A549 (cell line): Measurements from ENCODE around the gene TOP3B. TPM values are rescaled to one million over a fixed set of nuclear protein-coding genes. Genes with fewer than 3 reads are reported as not detected.

Experiments used
- ATAC-seq, 2 experiments: fragments of 200-7000 bp in 1 of 2; fragments of >200 bp in 1 of 2; cut with Nextera tagmentation in 1 of 2; cut with Tn5 transposase in 1 of 2; 3 replicates each; pipeline versions ENCODE4 v1.8.0 to v1.9.1; 2018 to 2020; ENCODE audit warnings: mild to moderate bottlenecking in 1 of 2, moderate library complexity in 1 of 2
- CTCF ChIA-PET: fragments of 300-600 bp; sonication (Branson Sonifier 250); formaldehyde crosslinking; extraction: SDS; loops from one replicate; lab custom pipeline; 2021; ENCODE audit warnings: antibody characterized with exemption, inconsistent platforms; lab: Yijun Ruan, JAX
- POLR2A ChIA-PET: fragments of 350-600 bp; formaldehyde crosslinking; extraction: SDS; loops from one replicate; lab custom pipeline; 2021; ENCODE audit warnings: antibody characterized with exemption, inconsistent platforms; lab: Yijun Ruan, JAX
- DNase-seq, 2 experiments: peaks; one replicate each; pipeline versions ENCODE4 v3.0.0 to v3.0.0-alpha.2; 2011 to 2016; ENCODE audit warnings: low read depth in 1 of 2, low spot score in 1 of 2
- FAIRE-seq: peaks from 2 replicates; lab custom pipeline; 2011; peaks lifted over from hg19 to GRCh38; lab: Jason Lieb, UNC
- H3K27ac ChIP-seq, 2 experiments: fragments of >200 bp; sonication (Bioruptor Twin); formaldehyde crosslinking; 3 replicates each; pipeline ENCODE4 v1.5.1; 2016 to 2017
- H3K4me1 ChIP-seq: fragments of >200 bp; sonication (Bioruptor Twin); formaldehyde crosslinking; 3 replicates; pipeline ENCODE4 v1.6.1; 2016
- H3K4me2 ChIP-seq: fragments of >200 bp; sonication (Bioruptor Twin); formaldehyde crosslinking; 3 replicates; pipeline ENCODE4 v1.6.1; 2016
- H3K4me3 ChIP-seq: fragments of >200 bp; sonication (Bioruptor Twin); formaldehyde crosslinking; 3 replicates; pipeline ENCODE4 v1.5.1; 2016
- H3K9me3 ChIP-seq: fragments of >200 bp; sonication (Bioruptor Twin); formaldehyde crosslinking; 3 replicates; pipeline ENCODE4 v1.6.1; 2016
- BHLHE40 ChIP-seq: IDR thresholded peaks from 2 replicates; pipeline ENCODE4 v1.6.1; 2012; ENCODE audit warnings: low read depth, low read length, inconsistent platforms
- CHD4 ChIP-seq: fragments of 200-600 bp; sonication (generic); IDR thresholded peaks from 2 replicates; pipeline ENCODE4 v1.6.1; 2016; ENCODE audit warnings: antibody characterized with exemption, mild to moderate bottlenecking, borderline replicate concordance
- EP300 ChIP-seq, 2 experiments: fragments of >200 bp; sonication (Bioruptor Twin); formaldehyde crosslinking; IDR thresholded peaks; 2 replicates in 1 of 2; 3 replicates in 1 of 2; pipeline ENCODE4 v1.6.1; 2016 to 2017
- FOSB ChIP-seq: fragments of 250-450 bp; sonication (Bioruptor Pico); IDR thresholded peaks from 2 replicates; pipeline ENCODE4 v1.5.0; 2020; ENCODE audit warnings: mild to moderate bottlenecking, moderate library complexity
- FOXS1 ChIP-seq: fragments of 250-450 bp; sonication (Bioruptor Pico); IDR thresholded peaks from 2 replicates; pipeline ENCODE4 v1.5.0; 2020; ENCODE audit warnings: mild to moderate bottlenecking, moderate library complexity
- GATA3 ChIP-seq: IDR thresholded peaks from 2 replicates; pipeline ENCODE4 v1.6.1; 2012; ENCODE audit warnings: borderline replicate concordance
- HES2 ChIP-seq: fragments of >200 bp; sonication (Bioruptor Twin); formaldehyde crosslinking; IDR thresholded peaks from 2 replicates; pipeline ENCODE4 v1.6.1; 2016
- HOXA7 ChIP-seq: fragments of 250-450 bp; sonication (Bioruptor Pico); IDR thresholded peaks from 2 replicates; pipeline ENCODE4 v1.5.0; 2020; ENCODE audit warnings: mild to moderate bottlenecking, moderate library complexity
- KDM5A ChIP-seq: fragments of 200-600 bp; sonication (generic); IDR thresholded peaks from 2 replicates; pipeline ENCODE4 v1.6.1; 2016; ENCODE audit warnings: antibody characterized with exemption, mild to moderate bottlenecking
- NPAS2 ChIP-seq: fragments of 250-450 bp; sonication (Bioruptor Pico); IDR thresholded peaks from 2 replicates; pipeline ENCODE4 v1.8.0; 2022; ENCODE audit warnings: mild to moderate bottlenecking, moderate library complexity, borderline replicate concordance
- POLR2AphosphoS2 ChIP-seq: conservative IDR thresholded peaks from 2 replicates; pipeline ENCODE4 v1.6.1; 2012; ENCODE audit warnings: low read length, improper control_type of control experiment, inconsistent platforms
- RNF2 ChIP-seq: fragments of 200-600 bp; sonication (generic); IDR thresholded peaks from 2 replicates; pipeline ENCODE4 v1.6.1; 2016; ENCODE audit warnings: low read depth, mild to moderate bottlenecking, antibody characterized with exemption, moderate library complexity, borderline replicate concordance
- SMC3 ChIP-seq: fragments of >200 bp; sonication (Bioruptor Twin); formaldehyde crosslinking; IDR thresholded peaks from 3 replicates; pipeline ENCODE4 v1.6.1; 2018; ENCODE audit warnings: inconsistent platforms
- SREBF2 ChIP-seq: fragments of 450-650 bp; IDR thresholded peaks from 2 replicates; pipeline ENCODE4 v1.6.1; 2014; ENCODE audit warnings: mild to moderate bottlenecking, moderate library complexity
- ZSCAN20 ChIP-seq: fragments of 250-450 bp; sonication (Bioruptor Pico); IDR thresholded peaks from 2 replicates; pipeline ENCODE4 v1.8.0; 2022; ENCODE audit warnings: mild to moderate bottlenecking, moderate library complexity
- WGBS: methylation state at CpG from one replicate; pipeline ENCODE4 v1.1.6; 2017; ENCODE audit errors: missing lambda C conversion rate; 5-methylcytosine and 5-hydroxymethylcytosine counted together
- polyA plus RNA-seq, 4 experiments: library from polyadenylated mRNA; depleted of rRNA in 3 of 4; stranded (reverse); fragments of >200 nt; fragmentation: RNase III in 1 of 4; extraction: RNeasy Plus Mini Kit Qiagen cat#74134 plus additional on column Dnase treatment in 1 of 4; gene quantifications; 2 replicates in 3 of 4; 3 replicates in 1 of 4; pipeline ENCODE4 v1.2.3, GENCODE V29; 2011 to 2017
- TF ChIP-seq, protein P1 (sequence below): fragments of 200-600 bp; sonication (generic); IDR thresholded peaks from 2 replicates; pipeline ENCODE4 v1.6.1; 2016; ENCODE audit warnings: antibody characterized with exemption, mild to moderate bottlenecking, moderate library complexity

The TOP3B gene
- polyA plus RNA-seq, 2 of the 4 experiments (the other 2 are of a cell fraction) = 11.5 to 19.8 TPM

- TF ChIP-seq GATA3 (no peak), NPAS2 (CRISPR knock-in tag) (no peak)
Observed at GRCh38 chr22:21961127-21961867, 21.3 kb downstream of the TOP3B start (continued).

GRCh38 chr22:21960200-21961126 lies 22.1 kb downstream of the TOP3B start:
- Histone ChIP-seq H3K4me3 (no peak overlapping the region), H3K4me2 (no peak overlapping the region), H3K27ac (no peak overlapping the region), H3K9me3 (no peaks in the 10 kb centered on the region), H3K4me1 (no peaks in the 10 kb centered on the region)
- FAIRE-seq (no peak), ATAC-seq (no peak; a peak in 1 of 6 replicates), DNase-seq (no peak)
- WGBS = 93% methylated on average over 16 of the region's 24 CpGs
- POLR2A ChIA-PET = no interaction called here
- CTCF ChIA-PET = interaction anchor here (0.9 to 2.7 kb wide), 4 partner anchors 8 to 23 kb away, joined by 3 to 13 read pairs (median 7); partner anchors contain the start of gene PPM1F
- no peak for TF ChIP-seq KDM5A
- TF ChIP-seq ZSCAN20 = no peak
- TF ChIP-seq RNF2 = no peak
- no peak for TF ChIP-seq FOXS1
- TF ChIP-seq, protein P1, sequence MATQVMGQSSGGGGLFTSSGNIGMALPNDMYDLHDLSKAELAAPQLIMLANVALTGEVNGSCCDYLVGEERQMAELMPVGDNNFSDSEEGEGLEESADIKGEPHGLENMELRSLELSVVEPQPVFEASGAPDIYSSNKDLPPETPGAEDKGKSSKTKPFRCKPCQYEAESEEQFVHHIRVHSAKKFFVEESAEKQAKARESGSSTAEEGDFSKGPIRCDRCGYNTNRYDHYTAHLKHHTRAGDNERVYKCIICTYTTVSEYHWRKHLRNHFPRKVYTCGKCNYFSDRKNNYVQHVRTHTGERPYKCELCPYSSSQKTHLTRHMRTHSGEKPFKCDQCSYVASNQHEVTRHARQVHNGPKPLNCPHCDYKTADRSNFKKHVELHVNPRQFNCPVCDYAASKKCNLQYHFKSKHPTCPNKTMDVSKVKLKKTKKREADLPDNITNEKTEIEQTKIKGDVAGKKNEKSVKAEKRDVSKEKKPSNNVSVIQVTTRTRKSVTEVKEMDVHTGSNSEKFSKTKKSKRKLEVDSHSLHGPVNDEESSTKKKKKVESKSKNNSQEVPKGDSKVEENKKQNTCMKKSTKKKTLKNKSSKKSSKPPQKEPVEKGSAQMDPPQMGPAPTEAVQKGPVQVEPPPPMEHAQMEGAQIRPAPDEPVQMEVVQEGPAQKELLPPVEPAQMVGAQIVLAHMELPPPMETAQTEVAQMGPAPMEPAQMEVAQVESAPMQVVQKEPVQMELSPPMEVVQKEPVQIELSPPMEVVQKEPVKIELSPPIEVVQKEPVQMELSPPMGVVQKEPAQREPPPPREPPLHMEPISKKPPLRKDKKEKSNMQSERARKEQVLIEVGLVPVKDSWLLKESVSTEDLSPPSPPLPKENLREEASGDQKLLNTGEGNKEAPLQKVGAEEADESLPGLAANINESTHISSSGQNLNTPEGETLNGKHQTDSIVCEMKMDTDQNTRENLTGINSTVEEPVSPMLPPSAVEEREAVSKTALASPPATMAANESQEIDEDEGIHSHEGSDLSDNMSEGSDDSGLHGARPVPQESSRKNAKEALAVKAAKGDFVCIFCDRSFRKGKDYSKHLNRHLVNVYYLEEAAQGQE = no peak
- TF ChIP-seq EP300 (IDR thresholded peaks at IDR 0.05) = no peak
- no peak for TF ChIP-seq POLR2AphosphoS2
- TF ChIP-seq NPAS2 (CRISPR knock-in tag) = no peak
- no peak for TF ChIP-seq SMC3
- TF ChIP-seq HES2 = no peak
- no peak for TF ChIP-seq FOSB (CRISPR knock-in tag)
- TF ChIP-seq HOXA7 (CRISPR knock-in tag) = no peak
- TF ChIP-seq BHLHE40 = no peak
- no peak for TF ChIP-seq CHD4
- TF ChIP-seq SREBF2 = no peak

GRCh38 chr22:21959274-21960074 lies 23.1 kb downstream of the TOP3B start:
- H3K9me3 ChIP-seq = no peaks in the 10 kb centered on the region
- TF ChIP-seq NPAS2 (CRISPR knock-in tag) (no peak), FOXS1 (no peak)
- H3K27ac ChIP-seq = no peak overlapping the region
- WGBS = 89% methylated on average over 7 of the region's 18 CpGs
- no peak for FAIRE-seq
- CTCF ChIA-PET = interaction anchor here (0.7 to 1.4 kb wide), 5 partner anchors 10 to 22 kb away, joined by 3 to 5 read pairs (median 3); no protein-coding TSS in a partner anchor
- H3K4me2 ChIP-seq = no peak overlapping the region
- ATAC-seq = no peak
- H3K4me1 ChIP-seq = no peaks in the 10 kb centered on the region
- no peak overlapping the region for H3K4me3 ChIP-seq
- POLR2A ChIA-PET = no interaction called here
- DNase-seq = no peak
